ENCODE data around the gene TULP4.
"Not testable (repeated sequence)": the region's sequence is repeated elsewhere in the genome, so short reads cannot be mapped to it uniquely, and the experiment has no call there.

Gene TULP4

DNA sequence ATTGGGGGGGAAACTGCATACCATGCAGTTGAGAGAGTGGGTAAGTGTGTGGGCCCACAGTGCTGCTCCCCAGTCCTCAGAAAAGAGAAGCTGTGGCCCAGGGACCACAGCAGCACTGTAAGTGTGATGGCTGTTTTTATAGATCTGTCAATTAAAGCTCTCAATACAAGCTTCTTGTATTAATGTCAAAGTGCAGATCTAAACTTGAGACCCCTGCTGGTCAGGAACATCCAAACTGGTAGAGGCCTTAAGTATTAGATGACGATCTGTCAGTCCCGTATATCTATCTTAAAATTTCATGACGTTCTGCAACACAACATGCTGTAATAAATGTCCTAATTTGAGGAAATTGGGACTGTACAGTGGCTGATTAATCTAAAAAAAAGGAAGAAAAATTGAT, 74.8 kb downstream of the TULP4 start:
- no peak for DNase-seq (ENCODE audit: low read depth, low spot score)

DNA sequence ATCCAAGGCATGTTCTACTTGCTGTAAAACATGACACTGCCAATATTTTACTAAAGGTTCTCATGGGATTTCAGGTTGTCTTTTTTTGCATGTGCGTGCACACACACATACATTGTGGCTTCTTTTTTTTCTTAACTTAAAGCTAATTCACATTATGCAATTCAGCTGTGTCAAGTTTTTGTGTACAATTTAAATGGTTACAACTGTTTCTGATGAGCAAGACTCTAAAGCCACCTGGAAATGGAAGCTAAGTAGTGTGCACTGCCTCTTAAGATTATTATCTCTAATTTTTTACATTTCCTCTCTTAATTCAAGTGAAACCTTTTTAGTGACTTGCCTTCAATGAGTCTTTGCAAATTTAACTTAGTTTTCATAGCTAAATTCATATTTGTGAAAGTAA, 75.3 kb downstream of the TULP4 start:
- DNase-seq (ENCODE audit: low read depth, low spot score), result no peak

More for the DNA sequence above, 74.8 kb downstream of the TULP4 start:
- no peaks in the 10 kb centered on the region for H3K36me3 ChIP-seq (ENCODE audit: insufficient read depth, insufficient read length, low read length)
- H3K9ac ChIP-seq (ENCODE audit: insufficient read length, low read depth), result no peak overlapping the region
- TF ChIP-seq SUZ12 (IDR thresholded peaks at IDR 0.05; ENCODE audit: extremely low read depth, insufficient read depth, insufficient read length) (no peak), ZNF274 (IDR thresholded peaks at IDR 0.05; ENCODE audit: low read depth, low read length) (no peak), YY1 (IDR thresholded peaks at IDR 0.05; ENCODE audit: insufficient read depth, insufficient read length) (no peak)
- no peak overlapping the region for H3K4me3 ChIP-seq (ENCODE audit: insufficient read length, low read depth)
- H3K9me3 ChIP-seq (ENCODE audit: insufficient read depth, low read length), result peaks cover 26% of the 10 kb centered on the region
- H3K27me3 ChIP-seq (ENCODE audit: insufficient read depth, insufficient read length), result no peaks in the 10 kb centered on the region
- no peaks in the 10 kb centered on the region for H3K4me1 ChIP-seq (ENCODE audit: insufficient read depth, insufficient read length)

GRCh38 chr6:158388727-158389126, 76.5 kb downstream of the TULP4 start:
- H3K9me3 ChIP-seq (ENCODE audit: insufficient read depth, low read length), result peaks cover 40% of the 10 kb centered on the region
- DNase-seq (ENCODE audit: low read depth, low spot score), result no peak
- no peak overlapping the region for H3K4me3 ChIP-seq (ENCODE audit: insufficient read length, low read depth)
- H3K4me1 ChIP-seq (ENCODE audit: insufficient read depth, insufficient read length), result no peaks in the 10 kb centered on the region
- H3K27me3 ChIP-seq (ENCODE audit: insufficient read depth, insufficient read length), result no peaks in the 10 kb centered on the region
- TF ChIP-seq ZNF274 (IDR thresholded peaks at IDR 0.05; ENCODE audit: low read depth, low read length) (no peak), SUZ12 (IDR thresholded peaks at IDR 0.05; ENCODE audit: extremely low read depth, insufficient read depth, insufficient read length) (no peak), YY1 (IDR thresholded peaks at IDR 0.05; ENCODE audit: insufficient read depth, insufficient read length) (no peak)
- no peaks in the 10 kb centered on the region for H3K36me3 ChIP-seq (ENCODE audit: insufficient read depth, insufficient read length, low read length)
- H3K9ac ChIP-seq (ENCODE audit: insufficient read length, low read depth), result no peak overlapping the region

More for the DNA sequence above, 75.3 kb downstream of the TULP4 start:
- Histone ChIP-seq H3K4me1 (ENCODE audit: insufficient read depth, insufficient read length) (no peaks in the 10 kb centered on the region), H3K9ac (ENCODE audit: insufficient read length, low read depth) (no peak overlapping the region), H3K36me3 (ENCODE audit: insufficient read depth, insufficient read length, low read length) (no peaks in the 10 kb centered on the region), H3K27me3 (ENCODE audit: insufficient read depth, insufficient read length) (no peaks in the 10 kb centered on the region), H3K4me3 (ENCODE audit: insufficient read length, low read depth) (no peak overlapping the region), H3K9me3 (ENCODE audit: insufficient read depth, low read length) (peaks cover 31% of the 10 kb centered on the region)
- no peak for TF ChIP-seq YY1 (IDR thresholded peaks at IDR 0.05; ENCODE audit: insufficient read depth, insufficient read length)
- no peak for TF ChIP-seq SUZ12 (IDR thresholded peaks at IDR 0.05; ENCODE audit: extremely low read depth, insufficient read depth, insufficient read length)
- no peak for TF ChIP-seq ZNF274 (IDR thresholded peaks at IDR 0.05; ENCODE audit: low read depth, low read length)

DNA sequence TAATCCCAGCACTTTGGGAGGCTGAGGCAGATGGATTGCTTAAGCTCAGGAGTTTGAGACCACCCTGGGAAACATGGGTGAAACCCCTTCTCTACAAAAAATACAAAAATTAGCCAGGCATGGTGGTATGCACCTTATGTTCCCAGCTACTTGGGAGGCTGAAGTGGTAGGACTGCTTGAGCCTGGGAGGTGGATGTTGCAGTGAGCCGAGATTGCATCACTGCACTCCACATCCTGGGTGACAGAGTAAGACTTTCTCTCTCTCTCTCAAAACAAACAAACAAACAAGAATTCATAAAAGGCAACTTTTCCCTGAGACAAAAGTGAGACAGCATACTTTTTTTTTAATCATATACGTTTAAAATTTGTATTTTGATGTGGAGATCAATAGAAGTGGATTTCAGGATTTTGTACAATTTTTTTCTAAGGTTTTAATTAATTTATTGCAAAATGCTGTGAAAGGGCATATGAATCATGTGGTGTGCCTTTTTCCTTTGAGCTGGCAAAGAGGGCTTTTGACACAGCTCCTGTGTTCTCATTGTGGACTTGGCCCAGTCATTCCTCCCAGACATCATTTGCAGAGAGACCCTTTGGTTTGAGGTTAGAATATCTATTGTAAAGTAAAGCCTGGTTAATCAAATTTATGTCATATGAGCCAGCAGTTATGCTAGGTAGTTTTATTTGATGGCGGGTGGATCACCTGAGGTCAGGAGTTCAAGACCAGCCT, 77.1 kb downstream of the TULP4 start:
- TF ChIP-seq YY1 (IDR thresholded peaks at IDR 0.05; ENCODE audit: insufficient read depth, insufficient read length) (no peak), ZNF274 (IDR thresholded peaks at IDR 0.05; ENCODE audit: low read depth, low read length) (no peak), SUZ12 (IDR thresholded peaks at IDR 0.05; ENCODE audit: extremely low read depth, insufficient read depth, insufficient read length) (no peak)
- H3K36me3 ChIP-seq (ENCODE audit: insufficient read depth, insufficient read length, low read length), result no peaks in the 10 kb centered on the region
- no peak overlapping the region for H3K9ac ChIP-seq (ENCODE audit: insufficient read length, low read depth)
- H3K4me1 ChIP-seq (ENCODE audit: insufficient read depth, insufficient read length), result no peaks in the 10 kb centered on the region
- no peak overlapping the region for H3K4me3 ChIP-seq (ENCODE audit: insufficient read length, low read depth)
- DNase-seq (ENCODE audit: low read depth, low spot score), result no peak
- peaks cover 43% of the 10 kb centered on the region for H3K9me3 ChIP-seq (ENCODE audit: insufficient read depth, low read length)
- H3K27me3 ChIP-seq (ENCODE audit: insufficient read depth, insufficient read length), result no peaks in the 10 kb centered on the region

DNA sequence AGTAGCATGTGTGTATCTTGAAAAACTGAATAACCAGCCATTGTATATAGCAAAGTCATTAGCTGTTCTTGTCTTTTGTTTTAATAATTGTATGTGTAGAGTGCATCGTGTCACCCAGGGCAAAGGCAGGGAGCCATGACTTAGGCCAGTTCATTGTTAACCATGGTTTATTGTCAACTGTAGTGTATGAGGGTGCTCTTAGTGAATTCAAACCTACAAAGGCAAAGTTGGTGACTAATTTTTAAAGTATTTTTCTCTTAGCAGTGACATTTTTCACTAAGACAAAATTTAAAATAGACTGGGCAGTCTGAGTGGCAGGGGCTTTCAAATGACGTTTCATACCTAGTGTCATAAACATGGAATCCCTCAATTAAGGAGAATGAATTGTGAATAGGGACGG, 79.0 kb downstream of the TULP4 start:
- Histone ChIP-seq H3K9ac (ENCODE audit: insufficient read length, low read depth) (no peak overlapping the region), H3K4me3 (ENCODE audit: insufficient read length, low read depth) (no peak overlapping the region), H3K27me3 (ENCODE audit: insufficient read depth, insufficient read length) (no peaks in the 10 kb centered on the region), H3K36me3 (ENCODE audit: insufficient read depth, insufficient read length, low read length) (no peaks in the 10 kb centered on the region), H3K4me1 (ENCODE audit: insufficient read depth, insufficient read length) (no peaks in the 10 kb centered on the region), H3K9me3 (ENCODE audit: insufficient read depth, low read length) (peaks cover 28% of the 10 kb centered on the region; the same call in 1 of the 2 replicates)
- DNase-seq (ENCODE audit: low read depth, low spot score), result no peak
- TF ChIP-seq ZNF274 (IDR thresholded peaks at IDR 0.05; ENCODE audit: low read depth, low read length) (no peak), SUZ12 (IDR thresholded peaks at IDR 0.05; ENCODE audit: extremely low read depth, insufficient read depth, insufficient read length) (no peak), YY1 (IDR thresholded peaks at IDR 0.05; ENCODE audit: insufficient read depth, insufficient read length) (no peak)

GRCh38 chr6:158391977-158392376, 79.7 kb downstream of the TULP4 start:
- not testable (repeated sequence) for H3K27me3 ChIP-seq (ENCODE audit: insufficient read depth, insufficient read length); H3K4me1 ChIP-seq (ENCODE audit: insufficient read depth, insufficient read length); H3K36me3 ChIP-seq (ENCODE audit: insufficient read depth, insufficient read length, low read length); H3K9ac ChIP-seq (ENCODE audit: insufficient read length, low read depth); DNase-seq (ENCODE audit: low read depth, low spot score); H3K4me3 ChIP-seq (ENCODE audit: insufficient read length, low read depth)
- H3K9me3 ChIP-seq (ENCODE audit: insufficient read depth, low read length), result peaks cover 28% of the 10 kb centered on the region; the same call in 1 of the 2 replicates

- H3K9ac ChIP-seq (ENCODE audit: insufficient read length, low read depth), result no peak overlapping the region
These were observed 83.9 kb downstream of the TULP4 start for GRCh38 chr6:158396136-158396535.

More at GRCh38 chr6:158396136-158396535, 83.9 kb downstream of the TULP4 start:
- no peak for DNase-seq (ENCODE audit: low read depth, low spot score)
- Histone ChIP-seq H3K4me3 (ENCODE audit: insufficient read length, low read depth) (no peak overlapping the region), H3K27me3 (ENCODE audit: insufficient read depth, insufficient read length) (no peaks in the 10 kb centered on the region), H3K36me3 (ENCODE audit: insufficient read depth, insufficient read length, low read length) (no peaks in the 10 kb centered on the region), H3K9me3 (ENCODE audit: insufficient read depth, low read length) (peaks cover 26% of the 10 kb centered on the region; the same call in 1 of the 2 replicates), H3K4me1 (ENCODE audit: insufficient read depth, insufficient read length) (no peaks in the 10 kb centered on the region)
- TF ChIP-seq ZNF274 (IDR thresholded peaks at IDR 0.05; ENCODE audit: low read depth, low read length) (no peak), SUZ12 (IDR thresholded peaks at IDR 0.05; ENCODE audit: extremely low read depth, insufficient read depth, insufficient read length) (no peak), YY1 (IDR thresholded peaks at IDR 0.05; ENCODE audit: insufficient read depth, insufficient read length) (no peak)

All from NT2/D1 (cell line).